HG02588 (cell line): ENCODE measurements around the gene FDCSP.
"Not testable (repeated sequence)": the region's sequence is repeated elsewhere in the genome, so short reads cannot be mapped to it uniquely, and the experiment has no call there.

Experiments used
- ATAC-seq: cut with Tn5 transposase; IDR thresholded peaks from one replicate; pipeline ENCODE4 v1.9.1; 2021; ENCODE audit warnings: mild to moderate bottlenecking, moderate library complexity; ENCODE audit not compliant: unreplicated experiment

The FDCSP gene

GRCh38 chr4:70239131-70239883 lies 13.4 kb downstream of the FDCSP start:
- ATAC-seq = no peak

- ATAC-seq = no peak
Measured at GRCh38 chr4:70239884-70240591, 14.1 kb downstream of the FDCSP start.

GRCh38 chr4:70242297-70242696 lies 16.4 kb downstream of the FDCSP start, which contains the start of gene CSN3:
CSN3 (plus strand) TSS chr4:70242597; CDS start chr4:70244820, 2,223 bp downstream.
- ATAC-seq = not testable (repeated sequence)

- ATAC-seq = no peak
Measured at GRCh38 chr4:70243091-70243490, 17.2 kb downstream of the FDCSP start.

GRCh38 chr4:70251250-70251944 lies 25.5 kb downstream of the FDCSP start:
- ATAC-seq = no peak

- ATAC-seq = no peak
Measured at GRCh38 chr4:70251945-70252277, 26.0 kb downstream of the FDCSP start.

- no peak for ATAC-seq
Measured at GRCh38 chr4:70269674-70270073, 43.8 kb downstream of the FDCSP start.

GRCh38 chr4:70277121-70277520 lies 51.2 kb downstream of the FDCSP start:
- ATAC-seq = no peak

- ATAC-seq = no peak
Measured at GRCh38 chr4:70280567-70280966, 54.6 kb downstream of the FDCSP start.
